A549 (cell line): ENCODE measurements around the gene MYO10. TPM values are rescaled to one million over a fixed set of nuclear protein-coding genes. Genes with fewer than 3 reads are reported as not detected.

Experiments used
- ATAC-seq, 2 experiments: fragments of 200-7000 bp in 1 of 2; fragments of >200 bp in 1 of 2; cut with Nextera tagmentation in 1 of 2; cut with Tn5 transposase in 1 of 2; 3 replicates each; pipeline versions ENCODE4 v1.8.0 to v1.9.1; 2018 to 2020; ENCODE audit warnings: mild to moderate bottlenecking in 1 of 2, moderate library complexity in 1 of 2
- CTCF ChIA-PET: fragments of 300-600 bp; sonication (Branson Sonifier 250); formaldehyde crosslinking; extraction: SDS; loops from one replicate; lab custom pipeline; 2021; ENCODE audit warnings: antibody characterized with exemption, inconsistent platforms; lab: Yijun Ruan, JAX
- POLR2A ChIA-PET: fragments of 350-600 bp; formaldehyde crosslinking; extraction: SDS; loops from one replicate; lab custom pipeline; 2021; ENCODE audit warnings: antibody characterized with exemption, inconsistent platforms; lab: Yijun Ruan, JAX
- DNase-seq, 2 experiments: peaks; one replicate each; pipeline versions ENCODE4 v3.0.0 to v3.0.0-alpha.2; 2011 to 2016; ENCODE audit warnings: low read depth in 1 of 2, low spot score in 1 of 2
- FAIRE-seq: peaks from 2 replicates; lab custom pipeline; 2011; peaks lifted over from hg19 to GRCh38; lab: Jason Lieb, UNC
- H3K27ac ChIP-seq, 2 experiments: fragments of >200 bp; sonication (Bioruptor Twin); formaldehyde crosslinking; 3 replicates each; pipeline ENCODE4 v1.5.1; 2016 to 2017
- H3K4me1 ChIP-seq: fragments of >200 bp; sonication (Bioruptor Twin); formaldehyde crosslinking; 3 replicates; pipeline ENCODE4 v1.6.1; 2016
- H3K4me2 ChIP-seq: fragments of >200 bp; sonication (Bioruptor Twin); formaldehyde crosslinking; 3 replicates; pipeline ENCODE4 v1.6.1; 2016
- H3K4me3 ChIP-seq: fragments of >200 bp; sonication (Bioruptor Twin); formaldehyde crosslinking; 3 replicates; pipeline ENCODE4 v1.5.1; 2016
- H3K9me3 ChIP-seq: fragments of >200 bp; sonication (Bioruptor Twin); formaldehyde crosslinking; 3 replicates; pipeline ENCODE4 v1.6.1; 2016
- CEBPB ChIP-seq, 2 experiments: fragments of >200 bp in 1 of 2; sonication (Bioruptor Twin) in 1 of 2; formaldehyde crosslinking in 1 of 2; IDR thresholded peaks; 2 replicates each; pipeline ENCODE4 v1.6.1; 2012 to 2016
- EHF ChIP-seq: fragments of 250-450 bp; sonication (Bioruptor Pico); IDR thresholded peaks from 2 replicates; pipeline ENCODE4 v1.5.0; 2020; ENCODE audit warnings: mild to moderate bottlenecking
- EP300 ChIP-seq, 2 experiments: fragments of >200 bp; sonication (Bioruptor Twin); formaldehyde crosslinking; IDR thresholded peaks; 2 replicates in 1 of 2; 3 replicates in 1 of 2; pipeline ENCODE4 v1.6.1; 2016 to 2017
- ESRRA ChIP-seq: fragments of 150-350 bp; IDR thresholded peaks from 2 replicates; pipeline ENCODE4 v1.6.1; 2014; ENCODE audit warnings: mild to moderate bottlenecking, low read length, borderline replicate concordance
- FOSB ChIP-seq: fragments of 250-450 bp; sonication (Bioruptor Pico); IDR thresholded peaks from 2 replicates; pipeline ENCODE4 v1.5.0; 2020; ENCODE audit warnings: mild to moderate bottlenecking, moderate library complexity
- FOSL2 ChIP-seq, 2 experiments: fragments of 450-650 bp in 1 of 2; fragments of >200 bp in 1 of 2; sonication (Bioruptor Twin) in 1 of 2; formaldehyde crosslinking; IDR thresholded peaks; 2 replicates each; pipeline versions ENCODE4 v1.5.0 to v1.6.1; 2016 to 2020; ENCODE audit warnings: mild to moderate bottlenecking in 1 of 2, moderate library complexity in 1 of 2
- HEYL ChIP-seq: fragments of 250-450 bp; sonication (Bioruptor Pico); IDR thresholded peaks from 2 replicates; pipeline ENCODE4 v1.8.0; 2021; ENCODE audit warnings: mild to moderate bottlenecking, moderate library complexity
- HOXB13 ChIP-seq: fragments of 250-450 bp; sonication (Bioruptor Pico); IDR thresholded peaks from 2 replicates; pipeline ENCODE4 v1.5.0; 2020; ENCODE audit warnings: low read depth, mild to moderate bottlenecking, moderate library complexity
- JUN ChIP-seq, 2 experiments: fragments of >200 bp; sonication (Bioruptor Twin); formaldehyde crosslinking; IDR thresholded peaks; 2 replicates in 1 of 2; 3 replicates in 1 of 2; pipeline ENCODE4 v1.6.1; 2016 to 2017
- JUNB ChIP-seq: fragments of >200 bp; sonication (Bioruptor Twin); formaldehyde crosslinking; IDR thresholded peaks from 2 replicates; pipeline ENCODE4 v1.6.1; 2016
- KDM1A ChIP-seq: fragments of 200-600 bp; sonication (generic); IDR thresholded peaks from 2 replicates; pipeline ENCODE4 v1.6.1; 2016; ENCODE audit warnings: low read depth, mild to moderate bottlenecking
- MAZ ChIP-seq: fragments of 150-350 bp; IDR thresholded peaks from 2 replicates; pipeline ENCODE4 v1.6.1; 2014; ENCODE audit warnings: antibody characterized with exemption, low read depth, low read length, borderline replicate concordance
- MYC ChIP-seq: IDR thresholded peaks from 2 replicates; pipeline ENCODE4 v1.6.1; 2012; ENCODE audit warnings: mild to moderate bottlenecking, inconsistent platforms, low read length, improper control_type of control experiment, borderline replicate concordance
- NPAS2 ChIP-seq: fragments of 250-450 bp; sonication (Bioruptor Pico); IDR thresholded peaks from 2 replicates; pipeline ENCODE4 v1.8.0; 2022; ENCODE audit warnings: mild to moderate bottlenecking, moderate library complexity, borderline replicate concordance
- PHF8 ChIP-seq: fragments of 200-600 bp; sonication (generic); IDR thresholded peaks from 2 replicates; pipeline ENCODE4 v1.6.1; 2016; ENCODE audit warnings: low read depth, mild to moderate bottlenecking, antibody characterized with exemption, moderate library complexity, borderline replicate concordance
- POLR2A ChIP-seq: IDR thresholded peaks from 2 replicates; pipeline ENCODE4 v1.6.1; 2012; ENCODE audit warnings: mild to moderate bottlenecking, low read length
- POLR2AphosphoS2 ChIP-seq: conservative IDR thresholded peaks from 2 replicates; pipeline ENCODE4 v1.6.1; 2012; ENCODE audit warnings: low read length, improper control_type of control experiment, inconsistent platforms
- RCOR1 ChIP-seq: fragments of 150-350 bp; IDR thresholded peaks from 2 replicates; pipeline ENCODE4 v1.6.1; 2014; ENCODE audit warnings: antibody characterized with exemption, low read length, low read depth
- SMC3 ChIP-seq: fragments of >200 bp; sonication (Bioruptor Twin); formaldehyde crosslinking; IDR thresholded peaks from 3 replicates; pipeline ENCODE4 v1.6.1; 2018; ENCODE audit warnings: inconsistent platforms
- SREBF2 ChIP-seq: fragments of 450-650 bp; IDR thresholded peaks from 2 replicates; pipeline ENCODE4 v1.6.1; 2014; ENCODE audit warnings: mild to moderate bottlenecking, moderate library complexity
- WGBS: methylation state at CpG from one replicate; pipeline ENCODE4 v1.1.6; 2017; ENCODE audit errors: missing lambda C conversion rate; 5-methylcytosine and 5-hydroxymethylcytosine counted together
- polyA plus RNA-seq, 4 experiments: library from polyadenylated mRNA; depleted of rRNA in 3 of 4; stranded (reverse); fragments of >200 nt; fragmentation: RNase III in 1 of 4; extraction: RNeasy Plus Mini Kit Qiagen cat#74134 plus additional on column Dnase treatment in 1 of 4; gene quantifications; 2 replicates in 3 of 4; 3 replicates in 1 of 4; pipeline ENCODE4 v1.2.3, GENCODE V29; 2011 to 2017
- TF ChIP-seq, protein P1 (sequence below): fragments of 150-350 bp; IDR thresholded peaks from 2 replicates; pipeline ENCODE4 v1.6.1; 2014; ENCODE audit warnings: low read depth, mild to moderate bottlenecking, low read length
- TF ChIP-seq, protein P2 (sequence below): fragments of 200-600 bp; sonication (generic); IDR thresholded peaks from 2 replicates; pipeline ENCODE4 v1.6.1; 2016; ENCODE audit warnings: antibody characterized with exemption, mild to moderate bottlenecking, moderate library complexity
- TF ChIP-seq, protein P3 (sequence below): fragments of >200 bp; sonication (Bioruptor Twin); formaldehyde crosslinking; IDR thresholded peaks from 2 replicates; pipeline ENCODE4 v1.6.1; 2016

Gene MYO10
- polyA plus RNA-seq, 2 of the 4 experiments (the other 2 are of a cell fraction): 68.0 to 68.5 TPM

DNA sequence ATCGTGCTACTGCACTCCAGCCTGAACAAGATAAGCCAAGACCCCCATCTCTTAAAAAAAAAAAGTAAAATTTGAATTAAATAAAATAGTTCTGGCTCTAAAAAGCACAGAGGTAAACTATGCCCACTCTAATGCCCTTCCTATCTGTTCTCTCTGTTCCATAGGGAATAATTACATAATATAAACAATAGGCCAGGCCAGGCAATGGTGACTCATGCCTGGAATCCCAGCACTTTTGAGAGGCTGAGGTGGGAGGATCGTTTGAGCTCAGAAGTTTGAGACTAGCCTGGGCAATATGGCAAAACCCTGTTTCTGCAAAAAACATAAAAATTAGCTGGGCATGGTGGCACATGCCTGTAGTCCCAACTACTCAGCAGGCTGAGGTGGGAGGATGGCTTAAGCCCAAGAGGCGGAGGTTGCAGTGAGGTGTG is 47.4 kb downstream of the MYO10 start:
- H3K27ac ChIP-seq: peak overlapping the region; percentile 95
- TF ChIP-seq JUNB (0 out of 2 replicates have a peak, but pooled peaks have one; percentile 24), POLR2A (no peak), MYC (no peak), FOSB (CRISPR knock-in tag) (no peak), FOSL2 (IDR thresholded peaks at IDR 0.05) (peak; percentile 39; the same call in 1 of the 2 replicates), FOSL2 (CRISPR knock-in tag; IDR thresholded peaks at IDR 0.05) (peak; percentile 86), CEBPB (IDR thresholded peaks at IDR 0.05) (peak; percentile 18 to 68; a peak in 3 of 4 replicates), ESRRA (no peak), MAZ (no peak), EHF (CRISPR knock-in tag) (no peak), PHF8 (no peak), HOXB13 (CRISPR knock-in tag) (no peak), EP300 (IDR thresholded peaks at IDR 0.05) (no peak), JUN (IDR thresholded peaks at IDR 0.05) (no peak)
- TF ChIP-seq, protein P1, sequence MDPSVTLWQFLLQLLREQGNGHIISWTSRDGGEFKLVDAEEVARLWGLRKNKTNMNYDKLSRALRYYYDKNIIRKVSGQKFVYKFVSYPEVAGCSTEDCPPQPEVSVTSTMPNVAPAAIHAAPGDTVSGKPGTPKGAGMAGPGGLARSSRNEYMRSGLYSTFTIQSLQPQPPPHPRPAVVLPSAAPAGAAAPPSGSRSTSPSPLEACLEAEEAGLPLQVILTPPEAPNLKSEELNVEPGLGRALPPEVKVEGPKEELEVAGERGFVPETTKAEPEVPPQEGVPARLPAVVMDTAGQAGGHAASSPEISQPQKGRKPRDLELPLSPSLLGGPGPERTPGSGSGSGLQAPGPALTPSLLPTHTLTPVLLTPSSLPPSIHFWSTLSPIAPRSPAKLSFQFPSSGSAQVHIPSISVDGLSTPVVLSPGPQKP: no peak
- TF ChIP-seq, protein P2, sequence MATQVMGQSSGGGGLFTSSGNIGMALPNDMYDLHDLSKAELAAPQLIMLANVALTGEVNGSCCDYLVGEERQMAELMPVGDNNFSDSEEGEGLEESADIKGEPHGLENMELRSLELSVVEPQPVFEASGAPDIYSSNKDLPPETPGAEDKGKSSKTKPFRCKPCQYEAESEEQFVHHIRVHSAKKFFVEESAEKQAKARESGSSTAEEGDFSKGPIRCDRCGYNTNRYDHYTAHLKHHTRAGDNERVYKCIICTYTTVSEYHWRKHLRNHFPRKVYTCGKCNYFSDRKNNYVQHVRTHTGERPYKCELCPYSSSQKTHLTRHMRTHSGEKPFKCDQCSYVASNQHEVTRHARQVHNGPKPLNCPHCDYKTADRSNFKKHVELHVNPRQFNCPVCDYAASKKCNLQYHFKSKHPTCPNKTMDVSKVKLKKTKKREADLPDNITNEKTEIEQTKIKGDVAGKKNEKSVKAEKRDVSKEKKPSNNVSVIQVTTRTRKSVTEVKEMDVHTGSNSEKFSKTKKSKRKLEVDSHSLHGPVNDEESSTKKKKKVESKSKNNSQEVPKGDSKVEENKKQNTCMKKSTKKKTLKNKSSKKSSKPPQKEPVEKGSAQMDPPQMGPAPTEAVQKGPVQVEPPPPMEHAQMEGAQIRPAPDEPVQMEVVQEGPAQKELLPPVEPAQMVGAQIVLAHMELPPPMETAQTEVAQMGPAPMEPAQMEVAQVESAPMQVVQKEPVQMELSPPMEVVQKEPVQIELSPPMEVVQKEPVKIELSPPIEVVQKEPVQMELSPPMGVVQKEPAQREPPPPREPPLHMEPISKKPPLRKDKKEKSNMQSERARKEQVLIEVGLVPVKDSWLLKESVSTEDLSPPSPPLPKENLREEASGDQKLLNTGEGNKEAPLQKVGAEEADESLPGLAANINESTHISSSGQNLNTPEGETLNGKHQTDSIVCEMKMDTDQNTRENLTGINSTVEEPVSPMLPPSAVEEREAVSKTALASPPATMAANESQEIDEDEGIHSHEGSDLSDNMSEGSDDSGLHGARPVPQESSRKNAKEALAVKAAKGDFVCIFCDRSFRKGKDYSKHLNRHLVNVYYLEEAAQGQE: no peak
- CTCF ChIA-PET: interaction anchor here (0.6 to 1.2 kb wide), 4 partner anchors 9 to 301 kb away, joined by 3 to 5 read pairs (median 3); no protein-coding TSS in a partner anchor
- WGBS: 42% methylated on average over 3 of the region's 3 CpGs
- peaks cover 98% of the 10 kb centered on the region for H3K4me1 ChIP-seq
- FAIRE-seq: no peak
- no peaks in the 10 kb centered on the region for H3K9me3 ChIP-seq
- no peak overlapping the region; the same call in 2 of the 3 replicates for H3K4me3 ChIP-seq
- H3K4me2 ChIP-seq: peak overlapping the region; percentile 80
- POLR2A ChIA-PET: no interaction called here
- DNase-seq: peak in 1 of 2 experiments; percentile 63
- ATAC-seq: peak in 1 of 2 experiments; percentile 56; a peak in 3 of 6 replicates

DNA sequence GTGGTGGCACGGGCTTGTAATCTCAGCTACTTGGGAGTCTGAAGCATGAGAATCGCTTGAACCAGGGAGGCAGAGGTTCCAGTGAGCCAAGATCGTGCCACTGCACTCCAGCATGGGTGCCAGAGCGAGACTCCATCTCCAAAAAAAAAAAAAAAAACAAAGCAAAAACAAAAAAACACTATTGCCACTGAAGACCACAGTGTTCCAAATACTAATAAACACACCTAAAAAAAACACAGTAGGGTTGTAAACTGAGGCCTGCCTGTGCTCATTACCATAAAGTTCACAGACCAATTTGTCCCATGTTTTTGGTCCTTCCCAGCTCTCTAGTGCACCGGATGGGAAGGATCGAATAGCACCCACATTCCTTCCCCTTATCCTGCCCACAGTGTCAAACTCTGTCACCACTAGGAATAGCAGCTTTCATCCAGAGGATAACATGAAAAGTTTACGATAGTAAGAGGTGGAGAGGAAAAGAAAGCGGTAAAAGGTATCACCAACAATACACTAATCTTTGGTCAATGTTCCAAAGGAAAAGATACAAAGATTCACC is 49.2 kb downstream of the MYO10 start:
- FAIRE-seq: no peak
- 79% methylated on average over 8 of the region's 8 CpGs for whole genome bisulfite sequencing
- Histone ChIP-seq H3K4me3 (no peak overlapping the region), H3K4me2 (peak overlapping the region; percentile 31), H3K27ac (peak overlapping the region; percentile 95), H3K9me3 (no peaks in the 10 kb centered on the region), H3K4me1 (peaks cover 95% of the 10 kb centered on the region)
- DNase-seq: no peak
- CTCF ChIA-PET: interaction anchor here (0.8 to 2.9 kb wide), 4 partner anchors 10 to 303 kb away, joined by 3 to 12 read pairs (median 4); no protein-coding TSS in a partner anchor
- POLR2A ChIA-PET: no interaction called here
- TF ChIP-seq NPAS2 (CRISPR knock-in tag) (no peak), RCOR1 (no peak), HOXB13 (CRISPR knock-in tag) (no peak), KDM1A (no peak), POLR2AphosphoS2 (no peak), MAZ (no peak), SREBF2 (no peak), CEBPB (IDR thresholded peaks at IDR 0.05) (no peak), FOSB (CRISPR knock-in tag) (no peak), SMC3 (no peak), HEYL (CRISPR knock-in tag) (no peak)
- TF ChIP-seq, protein P3, sequence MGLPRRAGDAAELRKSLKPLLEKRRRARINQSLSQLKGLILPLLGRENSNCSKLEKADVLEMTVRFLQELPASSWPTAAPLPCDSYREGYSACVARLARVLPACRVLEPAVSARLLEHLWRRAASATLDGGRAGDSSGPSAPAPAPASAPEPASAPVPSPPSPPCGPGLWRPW: no peak
- ATAC-seq: no peak
